CD4-positive, alpha-beta T cell treated with Interferon gamma for 1 hour (primary cell): ENCODE data around the gene SLC30A10.
"Not testable (repeated sequence)": the region's sequence is repeated elsewhere in the genome, so short reads cannot be mapped to it uniquely, and the experiment has no call there.

Experiments used
- DNase-seq: peaks from one replicate; pipeline ENCODE4 v3.0.0-alpha.2; 2020

The SLC30A10 gene

GRCh38 chr1:219888667-219889066 lies 39.7 kb downstream of the SLC30A10 start:
- DNase-seq: not testable (repeated sequence)

GRCh38 chr1:219885680-219886079 lies 42.7 kb downstream of the SLC30A10 start:
- DNase-seq: no peak

GRCh38 chr1:219883400-219884332 lies 44.7 kb downstream of the SLC30A10 start:
- no peak for DNase-seq

GRCh38 chr1:219882755-219883154 lies 45.6 kb downstream of the SLC30A10 start:
- DNase-seq: no peak

GRCh38 chr1:219882096-219882495 lies 46.3 kb downstream of the SLC30A10 start:
- DNase-seq: no peak

GRCh38 chr1:219880765-219881457 lies 47.4 kb downstream of the SLC30A10 start:
- DNase-seq: no peak

GRCh38 chr1:219876798-219877209 lies 51.6 kb downstream of the SLC30A10 start:
- no peak for DNase-seq

GRCh38 chr1:219875860-219876259 lies 52.5 kb downstream of the SLC30A10 start:
- no peak for DNase-seq

- not testable (repeated sequence) for DNase-seq
Observed at GRCh38 chr1:219872538-219872937, 55.8 kb downstream of the SLC30A10 start.

GRCh38 chr1:219871427-219872057 lies 56.8 kb downstream of the SLC30A10 start:
- DNase-seq: no peak

GRCh38 chr1:219868615-219869014 lies 59.7 kb downstream of the SLC30A10 start:
- not testable (repeated sequence) for DNase-seq
